ENCODE data around the gene RXRA. TPM values are rescaled to one million over a fixed set of nuclear protein-coding genes. Genes with fewer than 3 reads are reported as not detected.

RXRA gene
- total and polyA plus RNA-seq, 2 of the 4 experiments (the other 2 are of a cell fraction), result 7.5 to 17.9 TPM

- Histone ChIP-seq H3K4ac (ENCODE audit: low read depth, low read length) (no peak overlapping the region), H4K8ac (ENCODE audit: low read depth in 2 of 2, low read length in 2 of 2) (no peak overlapping the region), H3K4me1 (ENCODE audit: control insufficient read depth, insufficient read depth, low read length) (peaks cover 23% of the 10 kb centered on the region), H3K9me1 (ENCODE audit: insufficient read depth, low read length) (peaks cover 12% of the 10 kb centered on the region), H2BK5ac (ENCODE audit: low read depth, low read length, poor library complexity, severe bottlenecking) (no peak overlapping the region), H3K4me2 (ENCODE audit: low read depth, low read length) (no peak overlapping the region), H3K27ac (ENCODE audit: insufficient read depth, low read length) (no peak overlapping the region), H2BK15ac (ENCODE audit: low read depth, low read length) (no peak overlapping the region), H3K4me3 (ENCODE audit: insufficient read depth, low read depth, low read length) (no peak overlapping the region), H3K9me3 (ENCODE audit: control insufficient read depth, insufficient read depth, low read length) (no peaks in the 10 kb centered on the region), H2AFZ (replicated peaks; ENCODE audit: low read length, poor library complexity) (no peak overlapping the region), H3K23ac (ENCODE audit: low read depth, low read length) (no peak overlapping the region), H3K14ac (replicated peaks; ENCODE audit: low read depth, low read length) (no peak overlapping the region), H3K56ac (ENCODE audit: extremely low read depth, insufficient read depth, low read length) (no peak overlapping the region), H3K36me3 (ENCODE audit: control insufficient read depth, insufficient read depth, low read length) (no peaks in the 10 kb centered on the region), H2AK9ac (replicated peaks; ENCODE audit: low read depth, low read length, poor library complexity) (no peak overlapping the region), H2BK120ac (ENCODE audit: low read depth, low read length) (no peak overlapping the region), H4K91ac (ENCODE audit: insufficient read depth, low read depth, low read length) (no peak overlapping the region), H2BK20ac (ENCODE audit: low read depth, low read length) (no peak overlapping the region), H4K5ac (ENCODE audit: low read depth, low read length) (no peak overlapping the region), H3K18ac (ENCODE audit: low read depth, low read length) (no peak overlapping the region), H3K79me1 (ENCODE audit: low read depth in 1 of 2, low read length in 2 of 2) (peaks cover 17 to 90% of the 10 kb centered on the region in 2 experiments), H3K9ac (ENCODE audit: low read depth, low read length) (no peak overlapping the region), H2AK5ac (ENCODE audit: low read depth, low read length) (no peak overlapping the region), H3K27me3 (ENCODE audit: control insufficient read depth, insufficient read depth, low read length) (no peaks in the 10 kb centered on the region), H4K20me1 (ENCODE audit: insufficient read depth, low read length) (peaks cover 100% of the 10 kb centered on the region)
- 95% methylated on average over 5 of the region's 17 CpGs; no CpG with 5 or more reads in 1 of the 2 experiments for WGBS, 2 experiments (ENCODE audit: extremely low coverage in 2 of 2, insufficient read length in 1 of 2)
- DNase-seq (no peak), ATAC-seq (ENCODE audit: low read depth) (no peak)
- CTCF ChIA-PET, result no interaction called here
- in situ Hi-C loops (cut with MboI; ENCODE audit: low sequenced_read_pairs) (no loop called here), dilution Hi-C loops (cut with HindIII; ENCODE audit: low sequenced_read_pairs, unreplicated experiment) (no loop called here), intact Hi-C loops (cut with micrococcal nuclease) (no loop called here)
- no peak for TF ChIP-seq FOS (IDR thresholded peaks at IDR 0.05; ENCODE audit: low read depth, low read length)
- POLR2A ChIA-PET (ENCODE audit: unreplicated experiment), result no interaction called here
- BruUV-seq (replicated peaks), result no TSS peak
Observed at GRCh38 chr9:134388976-134389375, 62.7 kb downstream of the RXRA start.
